Upper lobe of left lung (tissue), 6 donors: Measurements from ENCODE around the gene PHOSPHO2. TPM values are rescaled to one million over a fixed set of nuclear protein-coding genes. Genes with fewer than 3 reads are reported as not detected.
"Not testable (repeated sequence)": the region's sequence is repeated elsewhere in the genome, so short reads cannot be mapped to it uniquely, and the experiment has no call there.

Experiments used
- ATAC-seq, 2 donors: fragments of 200-7000 bp; cut with Tn5 transposase; one replicate each; pipeline ENCODE4 v1.9.1; 2022; ENCODE audit warnings: mild to moderate bottlenecking in 2 of 2, moderate library complexity in 2 of 2; ENCODE audit not compliant: low FRiP score in 2 of 2
- DNase-seq, 2 donors: peaks; one replicate each; pipeline ENCODE4 v3.0.0-alpha.2; 2019 to 2020
- H3K27ac ChIP-seq, 4 donors: fragments of 200-600 bp; sonication (generic); one replicate each; pipeline ENCODE4 v1.5.1; 2016 to 2019
- H3K27me3 ChIP-seq, 4 donors: fragments of 200-600 bp; sonication (generic); one replicate each; pipeline ENCODE4 v1.5.1; 2017 to 2019
- H3K36me3 ChIP-seq, 4 donors: fragments of 200-600 bp; sonication (generic); one replicate each; pipeline ENCODE4 v1.5.1; 2016 to 2019
- H3K4me1 ChIP-seq, 4 donors: fragments of 200-600 bp; sonication (generic); one replicate each; pipeline ENCODE4 v1.5.1; 2018 to 2019
- H3K4me3 ChIP-seq, 4 donors: fragments of 200-600 bp; sonication (generic); one replicate each; pipeline ENCODE4 v1.5.1; 2017 to 2019; ENCODE audit warnings: mild to moderate bottlenecking in 2 of 4, moderate library complexity in 1 of 4
- H3K9me3 ChIP-seq, 4 donors: fragments of 200-600 bp; sonication (generic); one replicate each; pipeline ENCODE4 v1.5.1; 2018 to 2019
- EP300 ChIP-seq, 4 donors: sonication (generic); formaldehyde crosslinking; IDR thresholded peaks; one replicate each; pipeline ENCODE4 v1.5.1; 2017; ENCODE audit warnings: antibody characterized with exemption in 4 of 4, control low read depth in 2 of 4
- POLR2A ChIP-seq, 4 donors: fragments of 450-650 bp; IDR thresholded peaks; one replicate each; pipeline ENCODE4 v1.5.1; 2016 to 2017; ENCODE audit warnings: antibody characterized with exemption in 4 of 4, mild to moderate bottlenecking in 2 of 4
- POLR2AphosphoS5 ChIP-seq, 2 donors: sonication (generic); formaldehyde crosslinking; IDR thresholded peaks; one replicate each; pipeline ENCODE4 v1.5.1; 2017; ENCODE audit warnings: antibody characterized with exemption in 2 of 2
- WGBS, 2 donors: methylation state at CpG; one replicate each; pipeline ENCODE4 v1.1.5; 2017 to 2018; 5-methylcytosine and 5-hydroxymethylcytosine counted together
- total RNA-seq, 6 donors: library from RNA; depleted of rRNA in 4 of 6; stranded (reverse); fragments of >200 nt in 4 of 6; gene quantifications; one replicate each; pipeline versions ENCODE4 v1.1.0 to v1.2.1, GENCODE V29; 2016 to 2021
- TF ChIP-seq, protein P1 (sequence below), 6 experiments: fragments of 450-650 bp in 4 of 6; fragments of 200-600 bp in 2 of 6; sonication (generic) in 2 of 6; IDR thresholded peaks; one replicate each; pipeline ENCODE4 v1.5.1; 2016 to 2019; ENCODE audit warnings: antibody characterized with exemption in 6 of 6
- donor health status: DM: no; HTN: no; CAD: no; lungs with moderate emphysema.
- donor health status: DM: no; HTN: yes; CAD: no; lungs with severe emphysema.

The PHOSPHO2 gene
- total RNA-seq, 6 donors from 2014 or later: 3.7 to 29.3 (median 5.3) TPM

DNA sequence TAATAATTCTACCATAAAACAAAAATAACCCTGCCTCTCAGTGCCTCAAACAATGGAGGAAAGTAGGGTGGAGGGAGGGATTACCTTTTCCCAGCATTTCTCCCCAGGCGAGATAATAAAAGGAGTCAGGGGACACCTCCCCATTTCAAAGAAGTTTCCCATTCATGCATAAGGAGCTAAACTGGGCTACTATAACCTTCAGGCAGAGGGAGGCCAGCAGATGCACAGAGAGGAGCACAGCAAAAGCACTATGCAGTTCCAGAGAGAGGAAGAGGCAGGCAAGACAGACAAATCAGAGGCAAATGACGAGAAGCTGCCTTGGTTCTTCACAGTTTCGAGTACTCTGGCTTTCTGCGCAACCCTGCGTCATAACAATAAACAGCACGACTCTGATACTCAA is 17.4 kb upstream of the PHOSPHO2 start:
- WGBS, 2 donors: 88 to 99% methylated on average over 6 of the region's 6 CpGs
- no peak for DNase-seq
- Histone ChIP-seq H3K27ac (no peak overlapping the region), H3K36me3 (no peaks in the 10 kb centered on the region), H3K4me1 (no peaks in the 10 kb centered on the region), H3K27me3 (no peaks in the 10 kb centered on the region), H3K4me3 (no peak overlapping the region), H3K9me3 (no peaks in the 10 kb centered on the region)
- no peak for ATAC-seq
- no peak for TF ChIP-seq POLR2AphosphoS5 (IDR thresholded peaks at IDR 0.05)
- TF ChIP-seq, protein P1, sequence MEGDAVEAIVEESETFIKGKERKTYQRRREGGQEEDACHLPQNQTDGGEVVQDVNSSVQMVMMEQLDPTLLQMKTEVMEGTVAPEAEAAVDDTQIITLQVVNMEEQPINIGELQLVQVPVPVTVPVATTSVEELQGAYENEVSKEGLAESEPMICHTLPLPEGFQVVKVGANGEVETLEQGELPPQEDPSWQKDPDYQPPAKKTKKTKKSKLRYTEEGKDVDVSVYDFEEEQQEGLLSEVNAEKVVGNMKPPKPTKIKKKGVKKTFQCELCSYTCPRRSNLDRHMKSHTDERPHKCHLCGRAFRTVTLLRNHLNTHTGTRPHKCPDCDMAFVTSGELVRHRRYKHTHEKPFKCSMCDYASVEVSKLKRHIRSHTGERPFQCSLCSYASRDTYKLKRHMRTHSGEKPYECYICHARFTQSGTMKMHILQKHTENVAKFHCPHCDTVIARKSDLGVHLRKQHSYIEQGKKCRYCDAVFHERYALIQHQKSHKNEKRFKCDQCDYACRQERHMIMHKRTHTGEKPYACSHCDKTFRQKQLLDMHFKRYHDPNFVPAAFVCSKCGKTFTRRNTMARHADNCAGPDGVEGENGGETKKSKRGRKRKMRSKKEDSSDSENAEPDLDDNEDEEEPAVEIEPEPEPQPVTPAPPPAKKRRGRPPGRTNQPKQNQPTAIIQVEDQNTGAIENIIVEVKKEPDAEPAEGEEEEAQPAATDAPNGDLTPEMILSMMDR (IDR thresholded peaks at IDR 0.05): no peak
- no peak for TF ChIP-seq EP300 (IDR thresholded peaks at IDR 0.05)
- no peak for TF ChIP-seq POLR2A (IDR thresholded peaks at IDR 0.05)

DNA sequence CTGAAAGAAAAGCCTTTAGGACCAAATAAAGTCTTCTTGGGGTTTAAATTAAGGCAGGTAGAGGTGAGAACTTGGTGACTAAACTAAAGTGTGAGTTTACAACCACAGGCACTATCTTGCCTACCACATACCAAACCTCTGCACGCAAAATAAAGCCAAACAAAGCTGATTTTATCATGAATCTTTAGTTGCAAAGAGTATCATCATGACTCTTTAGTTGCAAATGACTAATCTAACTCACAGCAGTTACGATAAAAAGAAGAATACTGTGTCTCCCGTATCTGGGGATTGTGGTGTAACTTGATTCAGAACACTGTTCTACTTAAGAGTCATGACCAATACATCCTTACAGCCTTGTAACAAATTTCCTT is 11.2 kb upstream of the PHOSPHO2 start:
- ATAC-seq: no peak
- Histone ChIP-seq H3K4me3 (no peak overlapping the region), H3K4me1 (no peaks in the 10 kb centered on the region), H3K27ac (no peak overlapping the region), H3K9me3 (no peaks in the 10 kb centered on the region), H3K27me3 (no peaks in the 10 kb centered on the region), H3K36me3 (no peaks in the 10 kb centered on the region)
- DNase-seq: no peak
- no peak for TF ChIP-seq POLR2A (IDR thresholded peaks at IDR 0.05)
- no peak for TF ChIP-seq POLR2AphosphoS5 (IDR thresholded peaks at IDR 0.05)
- TF ChIP-seq EP300 (IDR thresholded peaks at IDR 0.05): no peak
- TF ChIP-seq, protein P1 (IDR thresholded peaks at IDR 0.05): no peak
- WGBS, 2 donors: 65 to 72% methylated on average over 3 of the region's 3 CpGs

DNA sequence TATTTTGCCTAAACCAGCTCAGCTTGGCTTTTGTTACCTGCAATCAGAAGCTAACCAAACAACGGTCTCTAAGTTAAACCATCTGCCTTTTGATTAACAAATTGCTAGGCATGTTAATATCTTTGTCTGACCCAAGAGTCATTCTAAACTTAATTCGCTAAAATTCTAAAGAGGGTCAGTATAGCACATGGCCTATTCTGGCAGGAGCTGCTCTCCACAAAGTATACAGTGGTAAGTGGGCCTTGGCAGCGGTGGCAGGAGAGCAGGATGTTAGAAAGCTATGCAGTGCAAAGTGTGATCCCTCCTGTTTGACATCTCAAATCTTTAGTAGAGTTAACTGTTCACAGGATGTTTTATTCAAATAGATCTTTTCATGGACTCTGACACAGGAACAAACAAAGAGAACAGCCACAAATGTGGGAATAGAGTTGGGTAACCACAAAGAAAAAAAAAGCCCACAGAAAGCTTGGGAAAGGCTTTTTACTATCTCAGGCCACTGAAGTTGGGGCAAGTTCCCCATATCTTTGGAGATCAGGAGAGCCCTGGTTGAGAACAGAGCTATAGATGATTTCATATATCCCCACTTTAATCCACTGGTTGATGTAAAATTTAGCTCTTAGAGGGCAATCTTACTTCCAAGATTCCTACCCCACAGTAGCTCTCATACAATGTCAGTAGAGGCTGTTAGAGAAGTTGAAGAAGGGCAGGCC is 10.7 kb upstream of the PHOSPHO2 start:
- no peaks in the 10 kb centered on the region for H3K9me3 ChIP-seq
- H3K27me3 ChIP-seq: no peaks in the 10 kb centered on the region
- TF ChIP-seq EP300 (IDR thresholded peaks at IDR 0.05) (no peak), POLR2A (IDR thresholded peaks at IDR 0.05) (no peak), POLR2AphosphoS5 (IDR thresholded peaks at IDR 0.05) (no peak)
- TF ChIP-seq, protein P1 (IDR thresholded peaks at IDR 0.05): no peak
- no peak overlapping the region for H3K27ac ChIP-seq
- no peak overlapping the region for H3K4me3 ChIP-seq
- whole genome bisulfite sequencing, 2 donors: 70 to 75% methylated on average over 3 of the region's 3 CpGs
- DNase-seq: no peak
- H3K36me3 ChIP-seq: no peaks in the 10 kb centered on the region
- ATAC-seq: no peak
- no peaks in the 10 kb centered on the region for H3K4me1 ChIP-seq

DNA sequence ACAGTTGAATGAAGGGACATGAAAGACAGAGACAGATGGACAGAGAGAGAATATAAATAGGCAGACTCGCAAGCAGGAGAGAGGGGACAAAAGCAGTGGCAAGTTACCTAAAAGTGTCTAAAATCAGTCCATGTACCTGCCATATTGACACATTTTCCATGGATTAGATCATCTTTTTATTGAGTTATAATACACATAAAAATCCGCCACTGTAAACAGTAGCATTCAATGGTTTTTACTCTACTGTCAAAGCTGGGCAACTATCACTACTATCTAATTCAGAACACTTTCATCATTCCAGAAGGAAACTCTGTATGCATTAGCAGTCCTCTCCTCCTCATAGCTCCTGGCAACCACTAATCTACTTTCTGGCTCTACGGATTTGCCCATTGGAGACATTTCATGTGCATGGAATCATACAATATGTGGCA is 10.1 kb upstream of the PHOSPHO2 start:
- no peak overlapping the region for H3K4me3 ChIP-seq
- TF ChIP-seq POLR2A (IDR thresholded peaks at IDR 0.05): no peak
- no peak overlapping the region for H3K27ac ChIP-seq
- H3K4me1 ChIP-seq: no peaks in the 10 kb centered on the region
- DNase-seq (no peak), ATAC-seq (no peak)
- WGBS, 2 donors: 77 to 79% methylated on average over 3 of the region's 3 CpGs
- no peaks in the 10 kb centered on the region for H3K36me3 ChIP-seq
- no peaks in the 10 kb centered on the region for H3K27me3 ChIP-seq
- no peaks in the 10 kb centered on the region for H3K9me3 ChIP-seq

DNA sequence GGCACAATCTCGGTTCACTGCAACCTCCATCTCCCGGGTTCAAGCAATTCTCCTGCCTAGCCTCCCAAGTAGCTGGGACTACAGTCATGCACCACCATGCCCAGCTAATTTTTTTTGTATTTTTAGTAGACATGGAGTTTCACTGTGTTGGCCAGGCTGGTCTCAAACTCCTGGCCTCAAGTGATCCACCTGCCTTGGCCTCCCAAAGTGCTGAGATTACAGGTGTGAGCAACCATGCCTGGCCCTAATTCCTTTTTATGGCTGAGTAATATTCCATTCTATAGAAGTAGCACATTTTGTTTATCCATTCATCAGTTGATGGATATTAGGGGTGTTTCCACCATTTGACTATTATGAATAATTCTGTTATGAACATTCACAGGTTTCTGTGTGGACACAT is 9.6 kb upstream of the PHOSPHO2 start:
- WGBS, 2 donors: 96 to 100% methylated on average over 2 of the region's 2 CpGs
- H3K9me3 ChIP-seq, H3K4me3 ChIP-seq, ATAC-seq, H3K4me1 ChIP-seq, H3K27ac ChIP-seq, H3K36me3 ChIP-seq, DNase-seq, H3K27me3 ChIP-seq: not testable (repeated sequence)

- 82 to 90% methylated on average over 4 of the region's 4 CpGs for WGBS, 2 donors
- H3K4me1 ChIP-seq, H3K9me3 ChIP-seq, H3K27me3 ChIP-seq, H3K4me3 ChIP-seq, H3K27ac ChIP-seq, ATAC-seq, DNase-seq, H3K36me3 ChIP-seq: not testable (repeated sequence)
Observed at GRCh38 chr2:169686825-169687224, 7.4 kb upstream of the PHOSPHO2 start.

DNA sequence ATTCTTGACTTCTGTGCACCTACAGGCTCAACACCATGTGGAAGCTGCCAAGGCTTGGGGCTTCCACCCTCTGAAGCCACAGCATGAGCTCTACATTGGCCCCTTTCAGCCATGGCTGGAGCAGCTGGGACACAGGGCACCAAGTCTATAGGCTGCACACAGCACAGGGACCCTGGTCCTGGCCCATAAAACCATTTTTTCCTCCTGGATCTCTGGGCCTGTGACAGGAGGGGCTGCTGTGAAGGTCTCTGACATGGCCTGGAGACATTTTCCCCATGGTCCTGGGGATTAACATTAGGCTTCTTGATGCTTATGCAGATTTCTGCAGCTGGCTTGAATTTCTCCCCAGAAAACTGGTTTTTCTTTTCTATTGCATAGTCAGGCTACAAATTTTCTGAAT is 6.3 kb upstream of the PHOSPHO2 start:
- not testable (repeated sequence) for DNase-seq, H3K27ac ChIP-seq, H3K4me1 ChIP-seq, ATAC-seq, H3K9me3 ChIP-seq, H3K4me3 ChIP-seq, H3K36me3 ChIP-seq, H3K27me3 ChIP-seq
